ENCODE measurements around the gene SERPINA6.
"Not testable (repeated sequence)": the region's sequence is repeated elsewhere in the genome, so short reads cannot be mapped to it uniquely, and the experiment has no call there.

SERPINA6 gene

DNA sequence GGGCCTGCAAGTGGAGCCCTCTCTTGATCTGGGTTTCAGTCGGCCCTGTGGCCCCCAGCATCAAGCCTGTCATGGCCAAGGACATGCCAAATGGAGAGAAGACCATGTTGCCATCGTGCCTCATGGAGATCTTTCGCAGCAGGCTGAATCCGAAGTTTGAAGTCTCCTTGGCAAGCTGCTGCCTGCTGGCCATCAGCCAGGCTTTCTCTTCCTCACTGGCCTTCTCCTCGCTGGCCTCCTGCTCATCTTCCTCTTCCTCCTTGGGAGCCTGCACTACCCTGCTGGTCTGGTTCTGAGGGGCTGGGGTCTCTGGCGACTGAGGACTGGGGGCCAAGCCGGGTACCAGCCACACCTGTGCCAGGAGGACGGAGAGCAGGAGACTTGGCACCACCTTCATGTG, 32.9 kb downstream of the SERPINA6 start:
- Mint-ChIP-seq H3K36me3 (ENCODE audit: insufficient read depth) (no peaks in the 10 kb centered on the region), H3K27ac (no peak overlapping the region), H3K9me3 (no peaks in the 10 kb centered on the region), H3K4me1 (ENCODE audit: low read depth in 2 of 2) (no peaks in the 10 kb centered on the region), H3K4me3 (no peak overlapping the region), H3K27me3 (peaks cover 12 to 54% of the 10 kb centered on the region in 2 donors)
- no peak for DNase-seq
- no peak for ATAC-seq (replicated peaks)

DNA sequence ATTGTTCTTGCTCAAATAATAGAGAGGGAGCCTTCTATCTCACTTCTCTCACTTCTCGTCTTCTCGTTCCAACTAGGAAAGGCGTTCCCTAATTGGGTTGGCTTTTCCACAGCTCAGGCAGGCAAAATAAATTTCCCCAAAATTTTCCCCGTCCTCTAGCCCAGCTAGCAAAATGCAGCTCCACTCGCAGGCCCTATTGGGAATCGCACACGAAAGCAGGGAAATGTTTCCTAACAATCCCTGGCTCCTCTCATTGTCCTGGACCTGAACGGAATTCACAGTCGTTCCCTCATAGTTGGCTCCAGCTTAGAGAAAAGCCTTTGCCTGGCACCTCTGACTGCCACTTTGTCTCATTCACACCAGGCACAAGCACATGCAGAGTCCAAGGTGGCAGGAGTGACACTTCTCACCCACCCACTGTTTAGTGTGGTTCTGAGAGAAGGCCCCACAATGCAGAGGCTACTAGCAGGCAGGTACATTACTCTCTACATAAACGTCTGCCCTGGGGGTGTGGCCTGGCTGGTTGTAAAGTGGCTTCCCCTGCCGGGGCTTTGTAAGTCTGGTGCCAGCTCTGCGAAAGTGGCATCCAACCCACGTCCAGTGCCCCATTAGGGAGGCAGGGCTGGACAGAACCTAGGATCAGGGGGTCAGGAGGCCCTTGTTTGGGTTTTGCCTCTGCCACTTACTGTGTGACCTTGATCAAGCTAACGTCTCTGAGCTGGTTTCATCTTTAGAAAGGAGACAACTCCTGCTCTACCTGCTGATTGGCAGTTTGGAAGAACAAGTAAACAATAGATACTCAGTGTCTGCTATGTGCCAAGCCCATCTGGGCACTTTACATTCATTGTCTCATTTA, 34.3 kb downstream of the SERPINA6 start:
- Mint-ChIP-seq H3K4me1 (ENCODE audit: low read depth in 2 of 2) (no peaks in the 10 kb centered on the region), H3K9me3 (no peaks in the 10 kb centered on the region), H3K27me3 (peaks cover 12 to 44% of the 10 kb centered on the region in 2 donors), H3K36me3 (ENCODE audit: insufficient read depth) (no peaks in the 10 kb centered on the region), H3K4me3 (no peak overlapping the region), H3K27ac (no peak overlapping the region)
- DNase-seq (no peak), ATAC-seq (replicated peaks) (no peak)

DNA sequence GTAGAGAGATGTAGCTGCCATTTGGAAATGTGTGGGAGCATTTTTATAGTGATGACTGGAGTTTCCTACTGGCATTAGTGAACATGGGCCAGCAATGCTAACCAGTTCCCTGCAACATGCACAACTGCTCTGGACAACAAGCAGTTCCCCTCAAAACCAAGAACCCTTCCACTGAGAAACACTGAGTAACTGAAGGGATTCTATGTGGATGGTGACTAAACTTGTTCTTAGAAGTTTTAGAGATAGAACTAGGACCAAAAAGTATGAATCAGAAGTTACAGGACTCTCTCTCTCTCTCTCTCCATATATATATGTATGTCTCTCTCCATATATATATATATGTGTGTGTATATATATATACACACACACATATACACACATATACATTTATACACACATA, 38.0 kb downstream of the SERPINA6 start:
- Mint-ChIP-seq H3K9me3 (no peaks in the 10 kb centered on the region), H3K4me3 (no peak overlapping the region), H3K36me3 (ENCODE audit: insufficient read depth) (no peaks in the 10 kb centered on the region), H3K27ac (no peak overlapping the region), H3K27me3 (peaks cover 12 to 31% of the 10 kb centered on the region in 2 donors), H3K4me1 (ENCODE audit: low read depth in 2 of 2) (no peaks in the 10 kb centered on the region)
- no peak for ATAC-seq (replicated peaks)
- no peak for DNase-seq

DNA sequence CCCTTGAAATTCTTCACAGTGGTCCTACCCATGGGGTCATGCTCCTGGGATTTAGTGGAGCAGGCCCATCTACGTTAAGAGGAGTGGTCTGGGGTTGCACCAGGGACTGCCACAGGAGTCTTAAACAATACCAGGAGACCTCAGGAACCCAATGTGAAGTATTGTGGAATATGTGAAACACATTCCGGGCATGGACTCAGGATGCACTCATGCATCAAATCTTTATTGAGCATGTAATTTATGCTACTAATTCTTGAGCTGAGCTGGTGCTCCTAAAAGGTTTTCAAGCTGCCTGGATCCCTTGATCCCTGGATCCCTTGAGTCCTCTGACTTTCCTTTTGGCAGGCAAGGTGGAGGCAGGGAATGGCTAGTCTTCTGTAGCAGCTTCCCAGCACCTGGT, 38.9 kb downstream of the SERPINA6 start:
- Mint-ChIP-seq H3K36me3 (ENCODE audit: insufficient read depth) (no peaks in the 10 kb centered on the region), H3K27me3 (peaks cover 12 to 31% of the 10 kb centered on the region in 2 donors), H3K9me3 (no peaks in the 10 kb centered on the region), H3K4me3 (no peak overlapping the region), H3K27ac (no peak overlapping the region), H3K4me1 (ENCODE audit: low read depth in 2 of 2) (no peaks in the 10 kb centered on the region)
- DNase-seq: no peak
- ATAC-seq (replicated peaks): no peak

DNA sequence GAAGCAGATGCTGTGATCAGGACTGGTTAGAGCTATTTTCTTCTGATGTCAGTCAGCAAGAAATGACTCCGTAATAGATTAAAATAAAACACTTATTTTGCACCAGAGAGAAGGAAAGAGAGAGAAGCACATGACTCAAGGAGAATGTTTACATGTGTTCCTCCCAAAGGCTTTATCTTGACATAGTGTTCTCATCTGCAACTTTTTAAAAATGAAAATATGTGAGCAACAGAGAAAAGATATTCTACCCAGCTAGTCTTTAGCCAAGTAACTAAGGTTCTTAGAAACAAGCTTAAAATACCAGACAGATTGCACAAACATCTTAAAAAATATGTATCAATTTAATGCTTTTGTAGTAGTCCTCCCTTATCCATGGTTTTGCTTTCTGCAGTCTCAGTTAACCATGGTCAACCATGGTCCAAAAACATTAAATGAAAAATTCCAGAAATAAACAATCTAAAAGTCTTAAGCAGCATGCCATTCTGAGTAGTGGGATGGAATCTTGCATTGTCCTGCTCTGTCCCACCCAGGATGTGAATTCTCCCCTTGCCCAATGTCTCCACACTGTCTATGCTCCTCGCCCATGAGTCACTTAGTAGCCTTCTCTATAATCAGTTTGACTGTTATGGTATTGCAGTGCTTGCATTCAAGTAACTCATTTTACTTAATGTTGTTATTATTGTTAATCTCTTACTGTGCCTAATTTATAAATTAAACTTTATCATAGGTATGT, 40.0 kb downstream of the SERPINA6 start:
- Mint-ChIP-seq H3K27ac (no peak overlapping the region), H3K9me3 (no peaks in the 10 kb centered on the region), H3K36me3 (ENCODE audit: insufficient read depth) (no peaks in the 10 kb centered on the region), H3K27me3 (peaks cover 12 to 24% of the 10 kb centered on the region in 2 donors), H3K4me3 (no peak overlapping the region), H3K4me1 (ENCODE audit: low read depth in 2 of 2) (no peaks in the 10 kb centered on the region)
- ATAC-seq (replicated peaks) (no peak), DNase-seq (no peak)

DNA sequence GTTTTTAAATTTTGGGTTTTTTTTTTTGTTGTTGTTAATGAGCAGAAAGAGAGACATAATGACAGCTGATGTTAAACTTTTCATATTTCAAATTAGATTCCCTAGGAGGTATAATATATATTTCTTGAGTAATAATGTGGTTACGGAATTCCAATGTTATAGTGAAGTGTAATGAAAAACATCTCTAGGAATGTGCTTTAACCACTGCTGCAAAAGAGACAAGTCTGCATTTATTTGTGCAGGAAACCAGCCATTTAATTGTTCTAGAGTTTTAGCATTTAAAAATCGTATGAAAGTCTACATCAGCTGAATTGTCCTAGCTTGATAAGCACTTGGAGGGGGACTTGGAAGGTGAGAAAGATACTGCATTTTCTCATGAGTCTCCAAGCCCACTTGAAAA, 44.4 kb downstream of the SERPINA6 start:
- Mint-ChIP-seq H3K36me3 (ENCODE audit: insufficient read depth) (no peaks in the 10 kb centered on the region), H3K27me3 (peaks cover 5 to 9% of the 10 kb centered on the region in 2 donors), H3K4me3 (no peak overlapping the region), H3K4me1 (ENCODE audit: low read depth in 2 of 2) (no peaks in the 10 kb centered on the region), H3K9me3 (no peaks in the 10 kb centered on the region), H3K27ac (no peak overlapping the region)
- ATAC-seq (replicated peaks) (no peak), DNase-seq (no peak)

DNA sequence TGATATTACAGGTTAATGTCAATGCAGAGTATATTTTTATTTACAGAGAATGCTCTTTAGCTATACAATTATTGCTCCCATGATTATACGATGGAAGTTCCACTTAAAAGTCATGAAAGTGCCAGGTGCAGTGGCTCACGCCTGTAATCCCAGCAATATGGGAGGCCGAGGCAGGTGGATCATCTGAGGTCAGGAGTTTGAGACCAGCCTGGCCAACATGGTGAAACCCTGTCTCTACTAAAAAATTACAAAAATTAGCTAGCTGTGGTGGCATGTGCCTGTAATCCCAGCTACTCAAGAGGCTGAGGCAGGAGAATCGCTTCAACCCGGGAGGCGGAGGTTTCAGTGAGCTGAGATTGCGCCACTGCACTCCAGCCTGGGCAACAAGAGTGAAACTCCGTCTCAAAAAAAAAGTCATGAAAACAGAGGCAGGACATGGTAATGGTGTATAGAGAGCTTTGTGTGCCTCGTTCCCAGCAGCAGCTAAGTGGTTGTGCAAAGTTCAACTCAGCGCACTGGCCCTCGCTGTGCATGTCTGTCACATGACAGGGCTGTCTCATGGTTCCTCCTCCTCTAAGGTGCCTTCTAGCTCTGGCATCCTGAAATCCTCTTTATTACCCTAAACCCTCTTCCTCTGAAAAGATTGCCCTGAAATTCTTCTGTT, 46.1 kb downstream of the SERPINA6 start:
- not testable (repeated sequence) for H3K9me3 Mint-ChIP-seq; DNase-seq; H3K4me1 Mint-ChIP-seq (ENCODE audit: low read depth in 2 of 2); H3K36me3 Mint-ChIP-seq (ENCODE audit: insufficient read depth); H3K27ac Mint-ChIP-seq; H3K27me3 Mint-ChIP-seq; H3K4me3 Mint-ChIP-seq; ATAC-seq (replicated peaks)

DNA sequence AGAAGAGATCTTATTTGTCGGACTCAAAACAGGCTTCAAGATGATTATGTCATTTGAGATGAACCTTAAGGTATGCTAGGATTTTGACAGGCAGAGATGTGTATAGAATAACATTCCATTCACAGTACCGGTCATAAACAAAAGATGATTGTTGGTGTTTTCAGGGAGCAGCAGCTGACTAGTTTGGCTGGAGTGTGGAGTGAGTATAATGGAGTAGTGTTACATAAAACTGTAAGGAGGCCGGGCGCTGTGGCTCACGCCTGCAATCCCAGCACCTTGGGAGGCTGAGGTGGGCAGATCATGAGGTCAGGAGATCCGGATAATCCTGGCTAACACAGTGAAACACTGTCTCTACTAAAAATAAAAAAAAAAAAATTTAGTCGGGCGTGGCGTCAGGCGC, 54.0 kb downstream of the SERPINA6 start:
- Mint-ChIP-seq H3K9me3 (no peaks in the 10 kb centered on the region), H3K4me3 (no peak overlapping the region)

DNA sequence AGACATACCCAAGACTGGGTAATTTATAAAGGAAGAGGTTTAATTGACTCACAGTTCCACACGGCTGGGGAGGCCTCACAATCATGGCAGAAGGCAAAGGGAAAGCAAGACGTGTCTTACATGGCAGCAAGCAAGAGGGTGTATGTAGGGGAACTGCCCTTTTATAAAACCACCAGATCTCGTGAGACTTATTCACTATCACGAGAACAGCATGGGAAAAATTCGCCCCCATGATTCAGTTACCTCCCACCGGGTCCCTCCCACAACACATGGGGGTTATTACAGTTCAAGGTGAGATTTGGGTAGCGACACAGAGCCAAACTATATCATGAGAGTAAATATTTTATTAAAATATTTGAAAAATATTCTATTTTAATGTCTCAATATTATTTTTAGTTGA, 54.6 kb downstream of the SERPINA6 start:
- not testable (repeated sequence) for H3K4me3 Mint-ChIP-seq; ATAC-seq (replicated peaks); H3K9me3 Mint-ChIP-seq; DNase-seq; H3K36me3 Mint-ChIP-seq (ENCODE audit: insufficient read depth); H3K27ac Mint-ChIP-seq; H3K4me1 Mint-ChIP-seq (ENCODE audit: low read depth in 2 of 2)
- H3K27me3 Mint-ChIP-seq: peaks cover 17 to 30% of the 10 kb centered on the region in 2 donors

More for the DNA sequence above, 54.0 kb downstream of the SERPINA6 start:
- no peaks in the 10 kb centered on the region for H3K4me1 Mint-ChIP-seq (ENCODE audit: low read depth in 2 of 2)
- peaks cover 4% of the 10 kb centered on the region for H3K36me3 Mint-ChIP-seq (ENCODE audit: insufficient read depth)
- peaks cover 17 to 30% of the 10 kb centered on the region in 2 donors for H3K27me3 Mint-ChIP-seq
- DNase-seq: no peak
- no peak overlapping the region for H3K27ac Mint-ChIP-seq
- no peak for ATAC-seq (replicated peaks)

DNA sequence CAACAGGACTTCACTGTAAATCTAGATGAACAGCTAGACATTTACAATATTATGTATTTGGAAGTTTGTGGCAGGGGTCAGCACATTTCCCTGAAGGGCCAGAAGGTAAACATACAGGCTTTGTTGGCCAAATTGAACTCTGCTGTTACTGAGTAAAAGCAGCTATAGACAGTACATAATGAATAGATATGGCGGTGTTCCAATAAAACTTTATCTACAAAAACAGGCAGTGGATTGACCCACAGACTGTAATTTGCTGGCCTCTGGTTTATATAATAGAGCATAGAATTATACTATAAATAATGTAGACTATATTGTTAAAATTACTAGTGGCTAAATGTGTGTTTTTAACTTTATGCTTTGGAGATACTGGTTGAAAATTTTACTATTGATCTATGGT, 55.8 kb downstream of the SERPINA6 start:
- Mint-ChIP-seq H3K27ac (no peak overlapping the region), H3K36me3 (ENCODE audit: insufficient read depth) (peaks cover 4% of the 10 kb centered on the region), H3K27me3 (peaks cover 17 to 30% of the 10 kb centered on the region in 2 donors), H3K9me3 (peaks cover 0 to 11% of the 10 kb centered on the region in 2 donors), H3K4me3 (no peak overlapping the region), H3K4me1 (ENCODE audit: low read depth in 2 of 2) (no peaks in the 10 kb centered on the region)
- DNase-seq (no peak), ATAC-seq (replicated peaks) (no peak)

DNA sequence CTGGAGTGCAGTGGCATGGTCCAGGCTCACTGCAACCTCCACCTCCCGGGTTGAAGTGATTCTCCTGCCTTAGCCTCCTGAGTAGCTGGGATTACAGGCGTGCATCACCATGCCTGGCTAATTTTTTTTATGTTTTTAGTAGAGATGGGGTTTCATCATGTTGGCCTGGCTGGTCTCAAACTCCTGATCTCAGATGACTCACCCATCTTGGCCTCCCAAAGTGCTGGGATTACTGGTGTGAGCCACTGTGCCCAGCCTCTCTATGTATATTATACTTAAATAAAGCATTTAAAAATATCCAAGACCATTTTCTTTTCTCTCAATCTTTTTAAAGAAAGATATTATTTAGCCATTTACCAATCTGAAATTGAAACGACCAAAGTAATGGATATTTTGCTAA, 58.9 kb downstream of the SERPINA6 start:
- not testable (repeated sequence) for H3K4me1 Mint-ChIP-seq (ENCODE audit: low read depth in 2 of 2); ATAC-seq (replicated peaks); DNase-seq; H3K4me3 Mint-ChIP-seq; H3K36me3 Mint-ChIP-seq (ENCODE audit: insufficient read depth); H3K27ac Mint-ChIP-seq
- peaks cover 10 to 12% of the 10 kb centered on the region in 2 donors for H3K27me3 Mint-ChIP-seq
- peaks cover 2 to 11% of the 10 kb centered on the region in 2 donors for H3K9me3 Mint-ChIP-seq
